Caco-2 (cell line): ENCODE measurements around the gene TMEM132A. TPM values are rescaled to one million over a fixed set of nuclear protein-coding genes. Genes with fewer than 3 reads are reported as not detected.

ENCODE experiments used
- BruUV-seq: library from RNA; stranded (reverse); fragments of 400-500 nt; replicated peaks from 2 replicates; lab custom pipeline; 2021; lab: Mats Ljungman, UMichigan
- CTCF ChIA-PET: fragments of 300-600 bp; sonication (Branson Sonifier 250); formaldehyde crosslinking; loops from one replicate; lab custom pipeline; 2022; ENCODE audit warnings: antibody characterized with exemption; lab: Charles Lee
- POLR2A ChIA-PET: fragments of 300-600 bp; sonication (Branson Sonifier 250); formaldehyde crosslinking; loops from one replicate; lab custom pipeline; 2022; ENCODE audit warnings: antibody characterized with exemption; lab: Charles Lee
- DNase-seq, 2 experiments: peaks; one replicate each; pipeline versions ENCODE4 v3.0.0 to v3.0.0-alpha.2; 2020 to 2022
- H3K27me3 ChIP-seq: replicated peaks from 2 replicates; pipeline ENCODE4 v1.6.0; 2011; ENCODE audit warnings: low read length; ENCODE audit not compliant: control insufficient read depth, insufficient read depth
- H3K36me3 ChIP-seq: 2 replicates; pipeline ENCODE4 v1.5.1; 2011; ENCODE audit warnings: low read length; ENCODE audit not compliant: control insufficient read depth, insufficient read depth
- H3K4me1 ChIP-seq: fragments of 250-450 bp; sonication (Bioruptor Pico); 2 replicates; pipeline ENCODE4 v1.5.1; 2020; ENCODE audit warnings: mild to moderate bottlenecking
- H3K4me3 ChIP-seq: 2 replicates; pipeline ENCODE4 v1.5.1; 2011; ENCODE audit warnings: low read depth, mild to moderate bottlenecking, control low read depth, low read length
- H3K9me3 ChIP-seq: fragments of 250-450 bp; sonication (Bioruptor Pico); 2 replicates; pipeline ENCODE4 v1.5.1; 2020; ENCODE audit warnings: mild to moderate bottlenecking, moderate library complexity
- H3K27ac Mint-ChIP-seq: one replicate; pipeline ENCODE4 v1.8.0; 2022; ENCODE audit warnings: mixed read lengths; ENCODE audit not compliant: unreplicated experiment
- H3K27me3 Mint-ChIP-seq: one replicate; pipeline ENCODE4 v1.8.0; 2022; ENCODE audit warnings: mixed read lengths; ENCODE audit not compliant: insufficient read depth, unreplicated experiment
- H3K36me3 Mint-ChIP-seq: one replicate; pipeline ENCODE4 v1.8.0; 2022; ENCODE audit warnings: mild to moderate bottlenecking, mixed read lengths; ENCODE audit not compliant: insufficient read depth, unreplicated experiment
- H3K4me1 Mint-ChIP-seq: one replicate; pipeline ENCODE4 v1.8.0; 2022; ENCODE audit warnings: low read depth, mixed read lengths; ENCODE audit not compliant: unreplicated experiment
- H3K4me3 Mint-ChIP-seq: one replicate; pipeline ENCODE4 v1.8.0; 2022; ENCODE audit warnings: mild to moderate bottlenecking, moderate library complexity, mixed read lengths; ENCODE audit not compliant: unreplicated experiment
- H3K9me3 Mint-ChIP-seq: one replicate; pipeline ENCODE4 v1.8.0; 2022; ENCODE audit warnings: mixed read lengths; ENCODE audit not compliant: unreplicated experiment
- intact Hi-C: fragments of 100-400 bp; cut with micrococcal nuclease; formaldehyde crosslinking; loops from one replicate; pipeline ENCODE4 v1.10.0; 2022; ENCODE audit not compliant: unreplicated experiment
- total RNA-seq: library from RNA; stranded (reverse); gene quantifications from 2 replicates; pipeline ENCODE4 v1.2.3, GENCODE V29; 2022
- TF ChIP-seq, protein P1 (sequence below), 2 experiments: fragments of 200-600 bp in 1 of 2; IDR thresholded peaks; 1 replicate in 1 of 2; 2 replicates in 1 of 2; pipeline versions ENCODE4 v1.5.1 to v1.8.0; 2011 to 2022; ENCODE audit warnings: antibody characterized with exemption in 1 of 2, control low read depth in 1 of 2, inconsistent platforms in 1 of 2, low read depth in 1 of 2, low read length in 1 of 2, mild to moderate bottlenecking in 1 of 2, moderate library complexity in 1 of 2; ENCODE audit not compliant: insufficient read depth in 1 of 2, severe bottlenecking in 1 of 2, unreplicated experiment in 1 of 2

TMEM132A gene
- total RNA-seq, 1 experiment from 2014 or later, result 97.3 TPM

DNA sequence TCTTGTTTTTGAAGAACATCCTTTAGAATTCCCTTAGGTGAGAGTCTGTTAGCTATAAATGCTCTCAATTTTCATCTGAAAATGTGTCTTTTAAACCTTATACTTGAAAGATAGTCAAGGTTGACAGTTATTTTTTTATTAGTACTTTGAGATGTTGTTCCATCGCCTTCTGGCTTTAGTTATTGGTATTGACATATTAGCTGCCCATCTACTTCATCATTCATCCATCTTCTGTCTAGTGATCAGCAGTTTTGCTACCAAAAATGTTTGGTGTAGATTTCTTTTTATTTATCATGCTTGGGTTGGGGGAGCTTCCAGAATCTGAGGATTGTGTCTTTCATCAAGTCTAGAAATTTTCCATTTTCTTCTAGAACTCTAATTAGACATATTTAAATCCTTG lies 44.0 kb downstream of the TMEM132A start:
- no peak overlapping the region for H3K4me3 Mint-ChIP-seq
- TF ChIP-seq, protein P1, sequence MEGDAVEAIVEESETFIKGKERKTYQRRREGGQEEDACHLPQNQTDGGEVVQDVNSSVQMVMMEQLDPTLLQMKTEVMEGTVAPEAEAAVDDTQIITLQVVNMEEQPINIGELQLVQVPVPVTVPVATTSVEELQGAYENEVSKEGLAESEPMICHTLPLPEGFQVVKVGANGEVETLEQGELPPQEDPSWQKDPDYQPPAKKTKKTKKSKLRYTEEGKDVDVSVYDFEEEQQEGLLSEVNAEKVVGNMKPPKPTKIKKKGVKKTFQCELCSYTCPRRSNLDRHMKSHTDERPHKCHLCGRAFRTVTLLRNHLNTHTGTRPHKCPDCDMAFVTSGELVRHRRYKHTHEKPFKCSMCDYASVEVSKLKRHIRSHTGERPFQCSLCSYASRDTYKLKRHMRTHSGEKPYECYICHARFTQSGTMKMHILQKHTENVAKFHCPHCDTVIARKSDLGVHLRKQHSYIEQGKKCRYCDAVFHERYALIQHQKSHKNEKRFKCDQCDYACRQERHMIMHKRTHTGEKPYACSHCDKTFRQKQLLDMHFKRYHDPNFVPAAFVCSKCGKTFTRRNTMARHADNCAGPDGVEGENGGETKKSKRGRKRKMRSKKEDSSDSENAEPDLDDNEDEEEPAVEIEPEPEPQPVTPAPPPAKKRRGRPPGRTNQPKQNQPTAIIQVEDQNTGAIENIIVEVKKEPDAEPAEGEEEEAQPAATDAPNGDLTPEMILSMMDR (IDR thresholded peaks at IDR 0.05; ENCODE audit: insufficient read depth in 1 of 2, low read depth in 1 of 2, low read length in 1 of 2, severe bottlenecking in 1 of 2, unreplicated experiment in 1 of 2), result no peak
- no peak for DNase-seq
- H3K27ac Mint-ChIP-seq, result no peak overlapping the region
- Histone ChIP-seq H3K4me3 (no peak overlapping the region), H3K36me3 (no peaks in the 10 kb centered on the region), H3K27me3 (no peaks in the 10 kb centered on the region), H3K9me3 (peaks cover 18% of the 10 kb centered on the region), H3K4me1 (no peaks in the 10 kb centered on the region)
- H3K27me3 Mint-ChIP-seq, result peaks cover 3% of the 10 kb centered on the region
- no peaks in the 10 kb centered on the region for H3K4me1 Mint-ChIP-seq
- POLR2A ChIA-PET, result no interaction called here
- H3K36me3 Mint-ChIP-seq, result no peaks in the 10 kb centered on the region
- CTCF ChIA-PET, result no interaction called here
- H3K9me3 Mint-ChIP-seq, result peaks cover 21% of the 10 kb centered on the region
- intact Hi-C loops, result no loop called here
- no TSS peak for BruUV-seq

DNA sequence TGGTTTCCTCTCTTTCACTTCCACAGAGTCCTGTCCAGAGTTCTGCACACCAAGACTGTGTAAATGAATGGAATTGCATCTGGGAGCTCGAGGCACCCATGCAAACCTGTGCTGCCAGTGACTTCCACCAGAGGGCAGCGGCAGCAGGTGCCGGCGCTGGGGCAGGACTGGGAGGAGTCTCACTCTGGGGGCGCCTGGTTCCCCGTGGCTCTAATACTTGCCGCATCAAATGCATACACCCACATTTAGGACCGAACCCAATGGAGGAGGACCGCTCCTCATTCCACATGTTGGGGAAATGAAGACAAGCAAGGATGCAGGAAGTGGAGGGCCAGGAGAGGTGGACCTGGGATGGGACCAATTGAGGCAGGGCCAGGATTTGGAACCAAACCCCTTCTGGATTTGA lies 46.1 kb downstream of the TMEM132A start:
- intact Hi-C loops, result loop anchor here (1.0 kb wide), 3 partner anchors 159 to 217 kb away; no protein-coding TSS in a partner anchor
- Mint-ChIP-seq H3K36me3 (no peaks in the 10 kb centered on the region), H3K9me3 (peaks cover 21% of the 10 kb centered on the region), H3K27me3 (peaks cover 3% of the 10 kb centered on the region), H3K4me1 (no peaks in the 10 kb centered on the region), H3K27ac (no peak overlapping the region), H3K4me3 (no peak overlapping the region)
- Histone ChIP-seq H3K36me3 (no peaks in the 10 kb centered on the region), H3K4me3 (no peak overlapping the region), H3K9me3 (peaks cover 18% of the 10 kb centered on the region), H3K4me1 (no peaks in the 10 kb centered on the region), H3K27me3 (no peaks in the 10 kb centered on the region)
- ChIA-PET POLR2A (no interaction called here), CTCF (interaction anchor here (0.6 to 2.0 kb wide), 6 partner anchors 12 to 160 kb away, joined by 3 to 9 read pairs (median 3); partner anchors contain the start of gene TMEM109)
- peak in 1 of 2 experiments; percentile 65 for DNase-seq
- BruUV-seq, result no TSS peak
- TF ChIP-seq, protein P1 (IDR thresholded peaks at IDR 0.05; ENCODE audit: insufficient read depth in 1 of 2, low read depth in 1 of 2, low read length in 1 of 2, severe bottlenecking in 1 of 2, unreplicated experiment in 1 of 2), result peak; percentile 65 to 85

DNA sequence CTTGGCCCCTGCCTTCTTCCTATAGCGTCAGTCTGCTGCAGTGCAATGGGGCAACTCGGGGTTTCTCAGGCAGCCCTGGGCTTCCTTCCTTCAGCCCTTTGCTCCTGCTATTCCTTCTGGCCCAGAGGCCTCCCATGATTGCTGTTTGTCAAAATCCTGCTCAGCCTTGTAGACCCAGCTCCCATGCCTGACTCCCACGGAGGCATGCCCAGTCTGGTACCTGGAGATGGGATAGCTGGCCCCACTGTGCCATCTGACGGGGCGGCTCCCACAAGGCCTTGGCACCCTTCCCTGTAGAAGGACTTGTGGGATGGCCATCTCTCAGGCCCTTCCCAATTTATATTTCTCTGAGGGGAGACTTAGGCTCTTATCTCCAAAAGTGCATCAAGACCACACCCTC lies 46.6 kb downstream of the TMEM132A start:
- H3K36me3 Mint-ChIP-seq, result no peaks in the 10 kb centered on the region
- Histone ChIP-seq H3K9me3 (peaks cover 18% of the 10 kb centered on the region), H3K4me3 (no peak overlapping the region), H3K36me3 (no peaks in the 10 kb centered on the region), H3K27me3 (no peaks in the 10 kb centered on the region), H3K4me1 (no peaks in the 10 kb centered on the region)
- H3K4me1 Mint-ChIP-seq, result no peaks in the 10 kb centered on the region
- H3K27me3 Mint-ChIP-seq, result no peaks in the 10 kb centered on the region
- ChIA-PET POLR2A (no interaction called here), CTCF (interaction anchor here (1.0 to 2.0 kb wide), 4 partner anchors 12 to 159 kb away, joined by 3 to 9 read pairs (median 3); partner anchors contain the start of gene TMEM109)
- TF ChIP-seq, protein P1 (IDR thresholded peaks at IDR 0.05; ENCODE audit: insufficient read depth in 1 of 2, low read depth in 1 of 2, low read length in 1 of 2, severe bottlenecking in 1 of 2, unreplicated experiment in 1 of 2), result no peak
- no TSS peak for BruUV-seq
- H3K27ac Mint-ChIP-seq, result no peak overlapping the region
- no peak for DNase-seq
- H3K9me3 Mint-ChIP-seq, result peaks cover 21% of the 10 kb centered on the region
- intact Hi-C loops, result loop anchor here (1.0 kb wide), 3 partner anchors 158 to 216 kb away; no protein-coding TSS in a partner anchor
- H3K4me3 Mint-ChIP-seq, result no peak overlapping the region
